Hippocampal formation (tissue), 2 donors: ENCODE data around the gene TEX261.
A peak's percentile ranks its signal among the peaks of the same experiment; 100 is the strongest.
"Not testable (repeated sequence)": the region's sequence is repeated elsewhere in the genome, so short reads cannot be mapped to it uniquely, and the experiment has no call there.

Experiments
- DNase-seq, 2 donors: peaks; one replicate each; lab custom pipeline; 2025; lab: John Stamatoyannopoulos, UW

TEX261 gene

GRCh38 chr2:71000780-71001591 lies 6.3 kb upstream of the TEX261 start:
- peak; percentile 23 to 47 for DNase-seq

GRCh38 chr2:70999931-71000330 lies 5.3 kb upstream of the TEX261 start:
- DNase-seq, result not testable (repeated sequence)

- no peak for DNase-seq
Observed at GRCh38 chr2:70999362-70999761, 4.7 kb upstream of the TEX261 start.

GRCh38 chr2:70998885-70999284 lies 4.2 kb upstream of the TEX261 start:
- not testable (repeated sequence) for DNase-seq

GRCh38 chr2:70995426-70995729 lies 705 bp upstream of the TEX261 start:
- DNase-seq, result peak in 1 of 2 donors; percentile 40

- no peak for DNase-seq
Observed at GRCh38 chr2:70994009-70994698, 519 bp downstream of the TEX261 start.

GRCh38 chr2:70992945-70993853 lies 1.5 kb downstream of the TEX261 start:
- DNase-seq, result no peak

- DNase-seq, result no peak
Observed at GRCh38 chr2:70991742-70992141, 2.9 kb downstream of the TEX261 start.

- no peak for DNase-seq
Observed at GRCh38 chr2:70991142-70991541, 3.5 kb downstream of the TEX261 start.

GRCh38 chr2:70990216-70990615 lies 4.5 kb downstream of the TEX261 start:
- no peak for DNase-seq

- no peak for DNase-seq
Observed at GRCh38 chr2:70988726-70989648, 5.7 kb downstream of the TEX261 start.

- no peak for DNase-seq
Observed at GRCh38 chr2:70988151-70988550, 6.5 kb downstream of the TEX261 start.

- DNase-seq, result no peak
Observed at GRCh38 chr2:70987386-70987785, 7.3 kb downstream of the TEX261 start.

- no peak for DNase-seq
Observed at GRCh38 chr2:70986499-70987189, 8.0 kb downstream of the TEX261 start.

- no peak for DNase-seq
Observed at GRCh38 chr2:70985956-70986355, 8.7 kb downstream of the TEX261 start.

- DNase-seq, result no peak
Observed at GRCh38 chr2:70985283-70985688, 9.4 kb downstream of the TEX261 start.

GRCh38 chr2:70984576-70985282 lies 9.9 kb downstream of the TEX261 start:
- no peak for DNase-seq

- no peak for DNase-seq
Observed at GRCh38 chr2:70984228-70984575, 10.5 kb downstream of the TEX261 start.

- no peak for DNase-seq
Observed at GRCh38 chr2:70983506-70984227, 11.0 kb downstream of the TEX261 start.

- DNase-seq, result no peak
Observed at GRCh38 chr2:70982971-70983370, 11.7 kb downstream of the TEX261 start.
